ENCODE data around the gene ASRGL1. TPM values are rescaled to one million over a fixed set of nuclear protein-coding genes. Genes with fewer than 3 reads are reported as not detected.

Gene ASRGL1
- polyA plus RNA-seq, 1 donor from 2014 or later, result 1.9 TPM

- H3K27me3 Mint-ChIP-seq, result no peaks in the 10 kb centered on the region
- H3K4me1 Mint-ChIP-seq, result no peaks in the 10 kb centered on the region
- peak overlapping the region in 1 of 3 donors; percentile 50 for H3K27ac Mint-ChIP-seq
- peaks cover 3% of the 10 kb centered on the region for H3K36me3 Mint-ChIP-seq
- no peak overlapping the region for H3K4me3 Mint-ChIP-seq
- no peaks in the 10 kb centered on the region for H3K9me3 Mint-ChIP-seq
These were observed 68.8 kb downstream of the ASRGL1 start for GRCh38 chr11:62406034-62406433.

- H3K36me3 Mint-ChIP-seq, result no peaks in the 10 kb centered on the region
- H3K4me3 Mint-ChIP-seq, result no peak overlapping the region
- H3K27me3 Mint-ChIP-seq, result peaks cover 1% of the 10 kb centered on the region
- no peak overlapping the region for H3K27ac Mint-ChIP-seq
- H3K9me3 Mint-ChIP-seq, result no peaks in the 10 kb centered on the region
- H3K4me1 Mint-ChIP-seq, result no peaks in the 10 kb centered on the region
These were observed 72.6 kb downstream of the ASRGL1 start for GRCh38 chr11:62409831-62410230.

- H3K9me3 Mint-ChIP-seq, result no peaks in the 10 kb centered on the region
- H3K4me1 Mint-ChIP-seq, result no peaks in the 10 kb centered on the region
- H3K27me3 Mint-ChIP-seq, result peaks cover 1% of the 10 kb centered on the region
- H3K36me3 Mint-ChIP-seq, result no peaks in the 10 kb centered on the region
- no peak overlapping the region for H3K4me3 Mint-ChIP-seq
- no peak overlapping the region for H3K27ac Mint-ChIP-seq
These were observed 73.7 kb downstream of the ASRGL1 start for GRCh38 chr11:62410972-62411371.

GRCh38 chr11:62411524-62411923, 74.3 kb downstream of the ASRGL1 start:
- peaks cover 0 to 1% (median 0%) of the 10 kb centered on the region in 3 donors for H3K4me1 Mint-ChIP-seq
- H3K27ac Mint-ChIP-seq, result no peak overlapping the region
- no peaks in the 10 kb centered on the region for H3K9me3 Mint-ChIP-seq
- no peak overlapping the region for H3K4me3 Mint-ChIP-seq
- H3K27me3 Mint-ChIP-seq, result peaks cover 1% of the 10 kb centered on the region
- no peaks in the 10 kb centered on the region for H3K36me3 Mint-ChIP-seq

- Mint-ChIP-seq H3K27ac (no peak overlapping the region), H3K4me1 (peaks cover 0 to 1% (median 0%) of the 10 kb centered on the region in 3 donors), H3K4me3 (no peak overlapping the region), H3K27me3 (peaks cover 3% of the 10 kb centered on the region), H3K9me3 (no peaks in the 10 kb centered on the region), H3K36me3 (no peaks in the 10 kb centered on the region)
These were observed 75.9 kb downstream of the ASRGL1 start for GRCh38 chr11:62413060-62413696.

GRCh38 chr11:62416596-62416995, 79.3 kb downstream of the ASRGL1 start:
- peaks cover 3% of the 10 kb centered on the region for H3K27me3 Mint-ChIP-seq
- no peaks in the 10 kb centered on the region for H3K36me3 Mint-ChIP-seq
- peaks cover 0 to 1% (median 0%) of the 10 kb centered on the region in 3 donors for H3K4me1 Mint-ChIP-seq
- H3K27ac Mint-ChIP-seq, result no peak overlapping the region
- H3K4me3 Mint-ChIP-seq, result no peak overlapping the region
- H3K9me3 Mint-ChIP-seq, result no peaks in the 10 kb centered on the region

- peak overlapping the region in 1 of 4 donors; percentile 72 for H3K4me3 Mint-ChIP-seq
- no peaks in the 10 kb centered on the region for H3K9me3 Mint-ChIP-seq
- no peaks in the 10 kb centered on the region for H3K36me3 Mint-ChIP-seq
- H3K27me3 Mint-ChIP-seq, result peaks cover 1% of the 10 kb centered on the region
- H3K4me1 Mint-ChIP-seq, result peaks cover 0 to 1% (median 0%) of the 10 kb centered on the region in 3 donors
- H3K27ac Mint-ChIP-seq, result peak overlapping the region in 1 of 3 donors; percentile 22
These were observed 80.9 kb downstream of the ASRGL1 start for GRCh38 chr11:62418136-62418535.

GRCh38 chr11:62418733-62419132, 81.5 kb downstream of the ASRGL1 start, which contains the start of gene SCGB1A1:
TSS of gene SCGB1A1 (plus strand) at chr11:62419033. CDS start at chr11:62419096, 63 bp downstream.
- Mint-ChIP-seq H3K27me3 (peaks cover 4% of the 10 kb centered on the region), H3K9me3 (no peaks in the 10 kb centered on the region), H3K4me1 (peaks cover 0 to 1% (median 0%) of the 10 kb centered on the region in 3 donors), H3K27ac (peak within 1 kb of the TSS in 1 of 3 donors; percentile 22), H3K4me3 (peak within 1 kb of the TSS in 1 of 4 donors; percentile 72), H3K36me3 (no peaks in the 10 kb centered on the region)

- Mint-ChIP-seq H3K4me3 (no peak overlapping the region), H3K36me3 (no peaks in the 10 kb centered on the region), H3K9me3 (no peaks in the 10 kb centered on the region), H3K27ac (no peak overlapping the region), H3K4me1 (peaks cover 0 to 1% (median under 1%) of the 10 kb centered on the region in 3 donors), H3K27me3 (peaks cover 4% of the 10 kb centered on the region)
These were observed 82.2 kb downstream of the ASRGL1 start for GRCh38 chr11:62419314-62419929.

- no peak overlapping the region for H3K4me3 Mint-ChIP-seq
- peaks cover 4% of the 10 kb centered on the region for H3K27me3 Mint-ChIP-seq
- peaks cover 0 to 5% (median 4%) of the 10 kb centered on the region in 3 donors for H3K4me1 Mint-ChIP-seq
- H3K9me3 Mint-ChIP-seq, result no peaks in the 10 kb centered on the region
- H3K27ac Mint-ChIP-seq, result no peak overlapping the region
- H3K36me3 Mint-ChIP-seq, result no peaks in the 10 kb centered on the region
These were observed 82.7 kb downstream of the ASRGL1 start for GRCh38 chr11:62419943-62420342.

- Mint-ChIP-seq H3K36me3 (no peaks in the 10 kb centered on the region), H3K9me3 (no peaks in the 10 kb centered on the region), H3K4me1 (peaks cover 0 to 5% (median 4%) of the 10 kb centered on the region in 3 donors), H3K27ac (peak overlapping the region in 1 of 3 donors; percentile 0), H3K27me3 (peaks cover 4% of the 10 kb centered on the region), H3K4me3 (no peak overlapping the region)
These were observed 83.6 kb downstream of the ASRGL1 start for GRCh38 chr11:62420882-62421281.

GRCh38 chr11:62421996-62422395, 84.7 kb downstream of the ASRGL1 start:
- H3K9me3 Mint-ChIP-seq, result no peaks in the 10 kb centered on the region
- peaks cover 3 to 5% (median 5%) of the 10 kb centered on the region in 3 donors for H3K4me1 Mint-ChIP-seq
- H3K27me3 Mint-ChIP-seq, result peaks cover 4% of the 10 kb centered on the region
- H3K27ac Mint-ChIP-seq, result no peak overlapping the region
- no peak overlapping the region for H3K4me3 Mint-ChIP-seq
- H3K36me3 Mint-ChIP-seq, result no peaks in the 10 kb centered on the region

GRCh38 chr11:62423012-62423411, 85.8 kb downstream of the ASRGL1 start:
- Mint-ChIP-seq H3K4me3 (peak overlapping the region in 1 of 4 donors; percentile 52), H3K9me3 (no peaks in the 10 kb centered on the region), H3K27me3 (peaks cover 3% of the 10 kb centered on the region), H3K36me3 (no peaks in the 10 kb centered on the region), H3K27ac (no peak overlapping the region), H3K4me1 (peaks cover 3 to 10% (median 9%) of the 10 kb centered on the region in 3 donors)

GRCh38 chr11:62427630-62428233, 90.5 kb downstream of the ASRGL1 start:
- H3K27me3 Mint-ChIP-seq, result peaks cover 6% of the 10 kb centered on the region
- H3K9me3 Mint-ChIP-seq, result no peaks in the 10 kb centered on the region
- peaks cover 6 to 14% (median 12%) of the 10 kb centered on the region in 3 donors for H3K4me1 Mint-ChIP-seq

GRCh38 chr11:62428871-62429560, 91.8 kb downstream of the ASRGL1 start:
- Mint-ChIP-seq H3K4me1 (peaks cover 10 to 20% (median 12%) of the 10 kb centered on the region in 3 donors), H3K27me3 (peaks cover 3% of the 10 kb centered on the region), H3K9me3 (no peaks in the 10 kb centered on the region), H3K27ac (no peak overlapping the region), H3K36me3 (no peaks in the 10 kb centered on the region), H3K4me3 (no peak overlapping the region)

More at GRCh38 chr11:62427630-62428233, 90.5 kb downstream of the ASRGL1 start:
- H3K4me3 Mint-ChIP-seq, result peak overlapping the region in 1 of 4 donors; percentile 15
- H3K36me3 Mint-ChIP-seq, result no peaks in the 10 kb centered on the region
- H3K27ac Mint-ChIP-seq, result no peak overlapping the region

All from IgD-negative memory B cell (primary cell).